ENCODE data around the gene TMEM25.

Gene TMEM25

GRCh38 chr11:118531597-118532084 lies 649 bp downstream of the TMEM25 start:
- no peak for TF ChIP-seq CTCF (IDR thresholded peaks at IDR 0.05; ENCODE audit: insufficient read depth, low read depth, low read length, missing control alignments)
- no peak overlapping the region for H3K4me3 ChIP-seq (ENCODE audit: low read depth, low read length)
- DNase-seq (ENCODE audit: low read depth), result no peak

- no peak for DNase-seq (ENCODE audit: low read depth)
- H3K4me3 ChIP-seq (ENCODE audit: low read depth, low read length), result no peak overlapping the region
- TF ChIP-seq CTCF (IDR thresholded peaks at IDR 0.05; ENCODE audit: insufficient read depth, low read depth, low read length, missing control alignments), result no peak
Observed at GRCh38 chr11:118532091-118532490, 1.1 kb downstream of the TMEM25 start.

GRCh38 chr11:118532852-118533768 lies 2.1 kb downstream of the TMEM25 start:
- no peak for DNase-seq (ENCODE audit: low read depth)
- no peak for TF ChIP-seq CTCF (IDR thresholded peaks at IDR 0.05; ENCODE audit: insufficient read depth, low read depth, low read length, missing control alignments)
- H3K4me3 ChIP-seq (ENCODE audit: low read depth, low read length), result no peak overlapping the region

- DNase-seq (ENCODE audit: low read depth), result no peak
- H3K4me3 ChIP-seq (ENCODE audit: low read depth, low read length), result no peak overlapping the region
- TF ChIP-seq CTCF (IDR thresholded peaks at IDR 0.05; ENCODE audit: insufficient read depth, low read depth, low read length, missing control alignments), result no peak
Observed at GRCh38 chr11:118533769-118534729, 3.1 kb downstream of the TMEM25 start.

- H3K4me3 ChIP-seq (ENCODE audit: low read depth, low read length), result no peak overlapping the region
- DNase-seq (ENCODE audit: low read depth), result no peak
- no peak for TF ChIP-seq CTCF (IDR thresholded peaks at IDR 0.05; ENCODE audit: insufficient read depth, low read depth, low read length, missing control alignments)
Observed at GRCh38 chr11:118535261-118535660, 4.3 kb downstream of the TMEM25 start.

GRCh38 chr11:118536726-118537125 lies 5.7 kb downstream of the TMEM25 start:
- H3K4me3 ChIP-seq (ENCODE audit: low read depth, low read length), result no peak overlapping the region
- no peak for DNase-seq (ENCODE audit: low read depth)
- no peak for TF ChIP-seq CTCF (IDR thresholded peaks at IDR 0.05; ENCODE audit: insufficient read depth, low read depth, low read length, missing control alignments)
